Stimulated activated CD8-positive, alpha-beta memory T cell treated with anti-CD3 and anti-CD28 coated beads, Interleukin-7, amount 100 ng/mL, for 48 hours (primary cell): ENCODE data around the gene SOX12.
A peak's percentile ranks its signal among the peaks of the same experiment; 100 is the strongest.

Experiments used
- DNase-seq, 2 donors: peaks; one replicate each; pipeline ENCODE4 v3.0.0-alpha.2; 2020; ENCODE audit warnings: low read depth in 1 of 2; ENCODE audit errors: extremely low read depth in 1 of 2

The SOX12 gene

GRCh38 chr20:301886-302848 is 23.2 kb upstream of the SOX12 start:
- no peak for DNase-seq

GRCh38 chr20:305745-306144 is 19.6 kb upstream of the SOX12 start:
- no peak for DNase-seq

- DNase-seq, result no peak
Measured at GRCh38 chr20:308427-309038, 16.8 kb upstream of the SOX12 start.

- DNase-seq, result no peak
Measured at GRCh38 chr20:309306-309840, 16.0 kb upstream of the SOX12 start.

GRCh38 chr20:309841-310644 is 15.3 kb upstream of the SOX12 start:
- peak; percentile 69 to 92 for DNase-seq

GRCh38 chr20:310645-311044 is 14.7 kb upstream of the SOX12 start:
- no peak for DNase-seq

GRCh38 chr20:311609-312008 is 13.7 kb upstream of the SOX12 start:
- no peak for DNase-seq

- no peak for DNase-seq
Measured at GRCh38 chr20:312067-312466, 13.3 kb upstream of the SOX12 start.

GRCh38 chr20:312866-313265 is 12.5 kb upstream of the SOX12 start:
- DNase-seq, result no peak

GRCh38 chr20:313402-313801 is 11.9 kb upstream of the SOX12 start:
- no peak for DNase-seq

- DNase-seq, result no peak
Measured at GRCh38 chr20:313948-314347, 11.4 kb upstream of the SOX12 start.

GRCh38 chr20:316316-317068 is 8.9 kb upstream of the SOX12 start:
- no peak for DNase-seq

GRCh38 chr20:324177-325044 is 941 bp upstream of the SOX12 start:
- DNase-seq, result peak; percentile 81 to 84

GRCh38 chr20:325889-326644 is 715 bp downstream of the SOX12 start:
- DNase-seq, result peak; percentile 23 to 34

- no peak for DNase-seq
Measured at GRCh38 chr20:326645-327185, 1.4 kb downstream of the SOX12 start.

GRCh38 chr20:327186-328026 is 2.1 kb downstream of the SOX12 start:
- DNase-seq, result peak; percentile 59 to 81
